IMR-90 (cell line): ENCODE measurements around the gene CCN2.

Experiments used
- CTCF ChIP-seq: conservative IDR thresholded peaks from 2 replicates; pipeline ENCODE4 v1.5.1; 2012; ENCODE audit warnings: mild to moderate bottlenecking, low read depth, low read length, improper control_type of control experiment
- POLR2A ChIP-seq: IDR thresholded peaks from 2 replicates; pipeline ENCODE4 v1.6.1; 2012; ENCODE audit warnings: mild to moderate bottlenecking, low read depth, low read length
- RFX5 ChIP-seq: IDR thresholded peaks from 2 replicates; pipeline ENCODE4 v1.8.0; 2012; ENCODE audit warnings: low read depth, mild to moderate bottlenecking, low read length, moderate library complexity

GRCh38 chr6:131979515-131980337 lies 28.6 kb upstream of the CCN2 start:
- TF ChIP-seq RFX5 (no peak), CTCF (no peak), POLR2A (no peak)
